HG02981 (cell line): Measurements from ENCODE around the gene SCO2.

Experiments used
- ATAC-seq: cut with Tn5 transposase; IDR thresholded peaks from one replicate; pipeline ENCODE4 v1.9.1; 2021; ENCODE audit warnings: mild to moderate bottlenecking, moderate library complexity; ENCODE audit not compliant: unreplicated experiment

SCO2 gene

GRCh38 chr22:50532824-50533796, 7.7 kb upstream of the SCO2 start:
- no peak for ATAC-seq

GRCh38 chr22:50531962-50532674, 6.7 kb upstream of the SCO2 start:
- ATAC-seq: no peak

GRCh38 chr22:50531546-50531961, 6.2 kb upstream of the SCO2 start:
- ATAC-seq: no peak

- no peak for ATAC-seq
These were observed 5.6 kb upstream of the SCO2 start for GRCh38 chr22:50530877-50531545.

- ATAC-seq: no peak
These were observed 5.1 kb upstream of the SCO2 start for GRCh38 chr22:50530580-50530876.

- ATAC-seq: peak; percentile 18
These were observed 4.6 kb upstream of the SCO2 start, which contains the start of gene TYMP for GRCh38 chr22:50529897-50530579. TYMP (minus strand) TSS chr22:50530012; CDS start chr22:50529709, 303 bp downstream.

GRCh38 chr22:50529416-50529896, 4.1 kb upstream of the SCO2 start:
- no peak for ATAC-seq

- no peak for ATAC-seq
These were observed 3.5 kb upstream of the SCO2 start for GRCh38 chr22:50528682-50529415.

- no peak for ATAC-seq
These were observed 2.7 kb upstream of the SCO2 start for GRCh38 chr22:50527921-50528681.

GRCh38 chr22:50526834-50527801, 1.7 kb upstream of the SCO2 start:
- ATAC-seq: no peak

GRCh38 chr22:50526108-50526833, 873 bp upstream of the SCO2 start:
- peak; percentile 33 for ATAC-seq

- ATAC-seq: no peak
These were observed 385 bp upstream of the SCO2 start for GRCh38 chr22:50525858-50526107.

- no peak for ATAC-seq
These were observed 708 bp downstream of the SCO2 start for GRCh38 chr22:50524676-50525103.

- no peak for ATAC-seq
These were observed 1.4 kb downstream of the SCO2 start for GRCh38 chr22:50523806-50524675.

- ATAC-seq: no peak
These were observed 2.0 kb downstream of the SCO2 start for GRCh38 chr22:50523458-50523805.

GRCh38 chr22:50522806-50523438, 2.5 kb downstream of the SCO2 start:
- ATAC-seq: no peak
